HG03521 (cell line): ENCODE measurements around the gene HTRA2.
"Not testable (repeated sequence)": the region's sequence is repeated elsewhere in the genome, so short reads cannot be mapped to it uniquely, and the experiment has no call there.

Experiments
- ATAC-seq: cut with Tn5 transposase; IDR thresholded peaks from one replicate; pipeline ENCODE4 v1.9.1; 2021; ENCODE audit warnings: mild to moderate bottlenecking, moderate library complexity; ENCODE audit not compliant: unreplicated experiment

HTRA2 gene

DNA sequence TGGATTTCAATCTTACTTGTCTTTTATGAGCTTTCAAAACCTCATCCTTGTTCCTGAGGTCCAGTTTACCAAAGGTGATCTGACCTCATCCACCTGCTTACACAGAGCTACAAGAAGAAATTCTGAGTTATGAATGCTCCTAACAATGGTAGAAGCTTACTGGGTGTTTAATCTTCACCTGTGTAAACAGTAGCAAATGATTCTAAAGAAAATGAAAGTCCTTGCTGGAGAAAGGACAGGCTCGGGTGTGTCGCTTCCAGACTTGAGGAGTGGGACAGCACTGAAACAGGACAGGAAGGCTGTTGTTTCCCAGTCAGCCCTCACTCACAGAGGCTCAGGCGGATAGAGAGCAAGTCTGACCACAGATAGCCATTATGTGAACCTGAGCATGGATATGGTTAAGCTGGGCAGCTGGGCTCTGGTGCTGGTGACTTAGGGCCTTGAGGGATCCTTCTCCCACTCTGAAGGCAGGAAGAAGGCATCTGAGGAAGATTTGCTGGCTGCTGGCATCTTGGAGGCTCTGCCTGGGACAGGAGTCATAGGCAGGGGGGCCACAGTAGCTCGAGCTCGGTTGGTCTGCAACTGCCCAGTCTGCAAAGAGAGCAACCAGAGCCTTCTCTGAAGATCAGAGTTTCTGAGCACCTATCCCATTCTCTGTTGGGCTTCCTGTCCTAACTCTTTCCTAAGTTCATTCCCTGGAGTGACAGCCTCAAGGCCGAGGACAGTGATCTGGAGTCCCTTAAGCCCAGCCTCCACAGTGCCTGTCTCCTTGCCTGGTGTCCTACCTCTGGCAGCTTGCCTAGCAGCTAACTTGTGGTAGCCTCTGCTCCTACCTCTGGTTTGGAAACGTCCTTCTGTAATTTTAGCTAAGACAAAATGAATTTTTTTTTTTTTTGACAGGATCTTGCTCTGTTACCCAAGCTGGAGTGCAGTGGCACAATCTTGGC lies 28.8 kb downstream of the HTRA2 start:
- no peak for ATAC-seq

DNA sequence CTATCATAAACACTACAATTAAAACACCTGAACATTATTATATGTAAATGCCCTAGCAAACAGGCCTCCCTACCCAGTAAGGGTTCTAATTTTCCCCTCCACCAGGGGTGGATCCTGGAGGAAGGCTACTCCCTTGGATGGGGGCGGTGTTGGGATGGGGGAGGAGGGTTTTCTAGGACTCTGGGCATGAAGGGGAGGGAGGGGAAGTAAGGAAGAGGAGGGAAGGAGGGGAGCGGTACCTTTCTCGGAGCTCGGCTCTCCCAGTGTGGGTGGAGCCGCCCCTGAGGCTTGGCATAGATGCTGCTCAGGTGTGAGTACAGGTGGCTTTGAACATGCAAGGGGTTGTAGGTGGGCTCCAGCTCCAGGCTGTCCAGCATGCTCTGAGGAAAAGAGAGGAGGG lies 30.2 kb downstream of the HTRA2 start:
- ATAC-seq, result no peak

DNA sequence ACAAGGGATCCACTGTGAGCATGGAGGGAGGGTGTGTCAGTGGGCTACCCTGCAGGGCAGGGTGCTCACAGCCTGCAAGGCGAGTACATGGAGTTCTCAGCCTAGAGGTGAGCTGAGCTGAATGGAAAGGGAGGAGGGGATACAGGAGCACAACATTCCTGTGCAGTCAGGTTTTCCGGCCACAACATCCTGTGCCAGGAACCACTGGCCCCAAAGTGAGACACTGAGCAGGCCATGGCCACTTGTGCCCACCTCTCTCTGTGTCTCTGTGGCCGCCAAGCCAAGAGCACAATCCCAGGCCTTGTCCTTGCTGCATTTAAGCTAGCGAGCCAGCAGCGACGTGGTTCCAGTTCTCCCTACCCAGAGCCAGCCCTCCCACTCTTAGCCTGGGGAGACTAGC lies 30.9 kb downstream of the HTRA2 start:
- ATAC-seq, result no peak

DNA sequence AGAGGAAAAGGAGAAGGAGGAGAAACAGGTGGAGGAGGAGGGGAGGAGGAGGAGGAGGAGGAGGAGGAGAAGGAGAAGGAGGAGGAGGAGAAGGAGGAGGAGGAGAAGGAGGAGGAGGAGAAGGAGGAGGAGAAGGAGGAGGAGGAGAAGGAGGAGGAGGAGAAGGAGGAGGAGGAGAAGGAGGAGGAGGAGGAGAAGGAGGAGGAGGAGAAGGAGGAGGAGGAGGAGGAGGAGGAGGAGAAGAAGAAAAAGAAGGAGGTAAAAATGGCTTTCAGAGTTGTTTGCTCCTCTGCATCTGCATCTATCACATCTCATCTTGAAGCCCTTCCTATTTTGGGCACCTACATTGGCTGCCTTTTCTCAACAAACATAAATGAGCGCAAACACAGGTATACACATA lies 31.3 kb downstream of the HTRA2 start:
- ATAC-seq, result not testable (repeated sequence)

DNA sequence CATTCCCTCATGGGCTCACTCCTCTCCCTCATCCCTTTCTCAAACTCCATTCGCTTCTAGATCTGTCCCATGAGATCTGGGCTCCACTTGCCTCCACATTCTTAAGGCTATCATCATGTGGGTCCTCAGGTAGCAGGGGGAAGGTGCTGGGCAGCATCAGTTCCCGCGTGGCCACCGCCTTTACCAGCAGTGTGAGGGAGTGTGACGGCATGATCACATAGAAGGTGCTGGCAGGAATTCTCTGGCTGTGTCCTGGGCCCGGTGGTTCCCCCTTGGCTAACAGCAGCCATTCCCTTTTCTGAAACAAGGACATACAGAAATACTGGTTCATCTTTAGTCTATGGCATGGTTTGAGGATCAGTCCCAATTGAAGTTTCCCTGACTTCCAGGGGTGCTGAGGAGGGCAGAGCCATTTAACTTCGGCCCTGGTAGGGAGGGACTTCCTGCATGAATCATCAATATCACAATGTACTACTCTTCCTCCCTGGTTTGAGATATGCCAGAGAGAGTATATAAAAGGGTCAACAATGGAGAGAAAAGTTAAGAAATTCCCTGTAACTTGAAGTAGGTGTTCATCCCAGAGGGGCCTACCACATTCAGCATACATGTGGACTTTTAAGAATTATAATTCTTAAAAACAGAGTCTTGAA lies 32.5 kb downstream of the HTRA2 start:
- no peak for ATAC-seq

DNA sequence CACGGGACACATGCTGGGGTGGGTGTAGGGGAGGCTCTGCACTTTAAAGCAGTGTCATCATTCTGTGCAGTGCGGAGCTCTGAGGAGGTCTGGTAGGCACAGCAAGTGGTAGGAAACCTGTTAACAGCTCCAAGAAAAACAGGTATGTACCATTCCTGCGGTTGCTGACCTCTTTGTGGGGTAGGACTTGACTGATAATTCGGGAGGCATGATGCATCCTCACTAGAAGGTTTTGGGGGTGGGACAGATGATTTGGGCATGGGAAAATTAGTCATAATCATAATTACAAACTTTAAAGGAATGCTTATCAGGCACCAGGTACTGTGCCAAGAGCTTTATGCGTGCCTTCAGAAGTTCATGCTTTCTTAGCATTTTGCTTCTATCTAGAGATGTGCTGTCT lies 34.5 kb downstream of the HTRA2 start:
- no peak for ATAC-seq

DNA sequence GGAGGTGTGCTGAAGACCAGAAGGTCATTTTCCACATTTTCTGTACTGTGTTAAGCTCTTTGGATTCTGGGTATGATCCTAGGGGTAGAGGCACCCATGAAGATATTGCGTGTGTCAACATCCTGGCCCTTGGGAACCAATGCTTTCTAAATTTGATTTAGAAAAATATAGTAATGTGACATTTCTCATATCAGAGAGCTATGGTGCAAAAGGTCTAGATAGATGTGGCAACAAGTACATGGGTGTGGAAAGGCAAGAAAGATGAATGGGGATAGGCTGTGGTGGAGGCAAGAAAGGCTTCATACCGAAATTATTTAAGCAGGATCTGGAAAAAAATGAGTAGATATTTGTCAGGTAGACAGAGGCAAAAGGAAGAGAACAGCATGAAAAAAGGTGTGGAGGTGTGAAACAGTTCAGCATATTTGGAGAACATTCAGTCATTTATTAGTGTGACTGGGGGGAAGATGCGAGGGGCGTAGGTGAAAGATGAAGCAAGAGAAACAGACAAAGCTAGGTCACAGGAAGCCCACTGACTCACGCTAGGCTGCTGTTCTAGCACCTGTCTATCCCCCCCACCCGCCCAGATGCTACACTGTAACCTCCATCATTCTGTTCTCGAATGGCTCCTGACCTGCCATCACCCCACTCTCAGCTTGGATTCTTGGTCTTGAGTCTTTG lies 36.5 kb downstream of the HTRA2 start:
- no peak for ATAC-seq

DNA sequence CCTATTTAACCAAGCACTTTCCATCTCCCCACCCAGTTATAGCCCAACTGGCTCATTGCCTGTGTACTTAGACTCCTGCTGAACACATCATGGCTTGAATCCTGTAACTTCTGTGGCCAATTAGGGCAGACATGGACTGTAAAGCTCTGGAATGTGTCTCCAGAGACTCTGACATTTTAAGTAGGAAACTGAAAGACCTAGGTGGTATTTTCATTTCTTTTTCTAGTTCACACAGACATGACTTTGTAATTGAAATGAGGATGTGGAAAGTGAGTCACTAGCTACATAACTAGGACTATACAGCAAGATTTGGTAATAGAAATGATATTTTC lies 37.0 kb downstream of the HTRA2 start:
- ATAC-seq, result no peak

DNA sequence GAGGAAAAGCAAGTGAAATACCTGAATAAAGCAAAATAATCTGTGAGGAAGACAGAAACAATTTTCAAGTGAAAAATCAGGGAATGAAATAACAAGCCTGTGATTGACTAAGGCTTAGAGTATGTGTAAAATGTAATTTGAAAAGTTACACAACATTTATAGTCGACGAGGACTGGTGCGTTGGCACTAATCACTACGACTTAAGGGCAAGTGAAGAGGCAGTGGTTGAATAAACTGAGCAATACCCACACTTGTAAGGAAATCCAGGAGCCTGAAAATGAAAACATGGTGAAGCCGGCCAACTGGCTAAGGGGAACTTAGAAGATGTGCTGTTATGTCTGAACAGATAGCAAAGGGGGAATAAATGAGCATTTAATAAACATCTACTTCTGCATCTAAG lies 38.1 kb downstream of the HTRA2 start:
- ATAC-seq, result no peak

DNA sequence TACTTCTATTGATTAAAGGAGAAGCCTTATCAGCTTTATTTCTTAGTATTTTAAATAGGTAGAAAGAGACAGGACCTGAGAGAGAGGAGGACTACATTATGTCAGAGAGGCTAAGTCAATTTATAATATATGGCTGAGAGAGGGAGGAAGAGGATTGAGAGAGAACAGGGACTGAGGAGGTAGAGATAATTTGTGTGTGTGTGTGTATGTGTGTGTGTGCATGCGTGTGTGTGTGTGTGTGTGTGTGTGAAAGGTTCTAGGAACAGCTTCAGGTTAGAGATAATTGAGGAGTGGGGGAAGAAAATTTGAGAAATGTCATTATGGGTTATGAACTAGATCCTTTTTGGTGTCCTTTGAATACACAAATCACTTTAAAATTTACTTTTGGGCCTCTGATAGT lies 40.0 kb downstream of the HTRA2 start:
- no peak for ATAC-seq

DNA sequence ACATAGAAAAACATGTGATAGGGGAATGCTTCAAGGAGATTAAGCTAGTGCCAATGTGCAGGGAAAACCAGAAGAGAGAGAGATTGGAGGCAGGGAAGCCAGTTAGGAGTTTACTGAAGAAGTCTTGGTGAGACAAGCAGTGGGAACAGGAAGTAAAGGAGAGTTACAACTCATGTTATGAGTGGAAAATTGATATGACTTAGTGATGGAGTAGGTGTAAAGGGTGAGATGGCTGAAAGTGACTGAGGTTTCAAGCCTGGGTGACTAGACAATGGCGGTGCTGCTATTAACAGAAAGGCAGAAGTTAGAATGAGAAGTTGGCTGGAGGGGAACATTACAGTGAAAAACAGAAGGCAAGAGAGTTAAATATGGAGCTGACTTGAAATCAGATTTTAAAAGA lies 41.3 kb downstream of the HTRA2 start:
- ATAC-seq, result peak; percentile 62

GRCh38 chr2:74572178-74572925 lies 42.6 kb downstream of the HTRA2 start:
- ATAC-seq, result no peak

- no peak for ATAC-seq
Measured at GRCh38 chr2:74573747-74574562, 44.2 kb downstream of the HTRA2 start.

GRCh38 chr2:74575320-74575719 lies 45.6 kb downstream of the HTRA2 start:
- no peak for ATAC-seq

GRCh38 chr2:74576211-74576862 lies 46.6 kb downstream of the HTRA2 start:
- ATAC-seq, result no peak

DNA sequence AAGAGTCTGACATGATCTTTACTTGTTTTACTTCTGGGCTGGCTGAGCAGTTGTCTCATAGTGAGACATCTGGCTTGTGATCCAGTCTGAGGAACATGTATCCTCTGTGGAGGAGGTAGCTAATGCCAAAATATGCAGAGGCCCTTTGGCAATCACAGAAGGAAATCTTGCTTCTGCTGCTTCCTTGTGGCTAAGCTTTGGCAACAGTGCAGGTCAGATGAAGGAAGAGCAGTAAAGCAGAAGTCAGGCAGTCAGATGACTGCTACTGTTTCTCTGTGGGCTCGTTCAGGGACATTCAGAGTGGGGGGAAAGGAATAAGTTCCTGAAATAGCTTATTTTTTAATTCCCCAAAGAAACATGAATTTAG lies 47.1 kb downstream of the HTRA2 start:
- no peak for ATAC-seq

DNA sequence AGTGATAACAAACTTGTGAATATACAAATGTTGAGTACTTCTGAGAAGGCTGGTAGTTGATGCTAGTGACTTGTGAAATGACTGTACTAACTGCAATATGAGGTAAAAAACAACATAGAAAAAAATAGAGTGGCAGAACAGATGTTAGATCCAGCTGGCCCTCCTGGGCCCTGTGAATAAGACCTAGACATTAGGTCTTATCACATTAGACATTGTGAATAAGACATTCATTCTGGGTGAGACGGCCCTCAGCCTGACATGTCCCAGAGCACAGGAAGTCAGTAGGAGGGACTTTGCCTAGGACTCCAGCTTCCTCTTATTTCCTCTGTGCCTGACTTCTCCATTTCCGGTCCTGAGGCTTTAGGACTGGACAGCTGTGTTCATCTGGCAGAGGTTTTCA lies 47.7 kb downstream of the HTRA2 start:
- ATAC-seq, result no peak

DNA sequence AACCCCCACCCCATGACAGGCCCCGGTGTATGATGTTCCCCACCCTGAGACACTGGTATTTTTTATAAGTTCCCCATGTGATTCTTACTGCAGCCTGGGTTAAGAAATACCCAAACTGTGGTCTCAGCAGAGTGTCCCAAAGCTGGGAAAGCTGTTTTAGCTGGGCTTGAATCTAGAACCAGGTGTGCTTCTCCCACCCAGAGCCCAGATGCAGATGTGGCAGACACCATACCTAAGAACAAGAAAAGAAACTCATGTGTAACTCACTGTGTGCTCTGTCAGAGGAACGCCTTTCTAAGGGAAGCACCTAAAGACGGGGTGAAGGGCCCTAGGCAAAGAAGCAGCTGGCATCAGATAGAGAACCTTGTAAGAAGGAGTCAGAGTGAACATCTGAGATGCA lies 48.7 kb downstream of the HTRA2 start:
- no peak for ATAC-seq

- no peak for ATAC-seq
Measured at GRCh38 chr2:74581463-74581862, 51.7 kb downstream of the HTRA2 start.

GRCh38 chr2:74582184-74582583 lies 52.5 kb downstream of the HTRA2 start:
- no peak for ATAC-seq
